ENCODE results near the gene MRPL40.

MRPL40 gene

DNA sequence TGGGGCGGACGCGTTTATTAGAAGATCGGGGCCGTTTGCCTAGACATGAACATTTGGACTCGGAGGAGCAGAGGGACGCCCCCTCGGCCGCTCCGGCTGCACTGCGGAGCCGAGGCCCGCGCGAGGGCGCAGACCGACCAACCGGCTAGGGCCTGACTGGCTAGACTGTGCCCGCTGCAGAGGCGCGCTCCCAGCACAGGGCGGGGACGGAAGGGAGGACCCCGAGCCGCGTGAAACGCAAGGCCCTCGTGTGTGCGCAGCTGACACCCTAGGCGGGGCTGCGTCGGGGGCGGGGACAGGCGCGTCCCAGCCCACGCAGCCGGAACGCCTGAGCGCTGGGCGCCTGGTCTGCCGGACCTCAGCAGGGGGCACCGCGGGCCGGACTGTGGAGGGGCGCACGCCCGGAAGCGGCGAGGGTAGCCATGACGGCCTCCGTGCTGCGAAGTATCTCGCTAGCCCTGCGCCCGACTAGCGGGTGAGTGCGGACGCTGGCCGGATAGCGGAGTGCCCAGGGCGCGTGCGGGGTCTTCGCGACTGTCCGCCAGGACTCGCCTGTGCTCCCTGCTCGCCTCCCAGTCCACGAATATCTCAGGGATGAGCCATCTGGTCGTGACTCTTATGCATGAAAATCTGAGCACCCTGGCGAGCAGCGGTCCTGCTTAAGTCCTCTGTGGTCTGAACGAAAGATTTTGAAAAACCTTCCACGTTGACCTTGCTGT lies at the start of gene MRPL40:
Gene MRPL40 (plus strand): TSS at position 413 of the 719 bp plus-strand sequence. CDS start 10 bp downstream, at position 423.
- DNase-seq, result peak; percentile 76

DNA sequence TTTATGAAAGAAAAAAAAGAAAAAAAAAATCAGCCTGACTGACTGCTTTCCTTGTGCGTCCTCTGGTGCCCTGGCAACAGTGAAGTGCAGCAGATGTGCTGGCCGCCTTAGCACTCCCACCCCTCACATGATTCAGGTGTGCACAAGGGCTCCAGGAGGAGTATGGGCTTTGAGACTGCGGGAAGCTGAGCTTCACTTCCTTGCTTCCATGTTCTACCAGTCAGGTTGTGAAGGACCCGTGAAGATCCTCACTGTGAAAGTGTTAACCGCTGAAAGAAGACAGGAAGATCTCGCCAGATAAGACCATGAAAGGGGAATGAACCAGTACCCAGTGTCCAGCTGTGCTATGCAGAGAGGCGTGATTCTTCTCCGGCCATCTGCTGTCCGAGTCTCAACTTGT lies 49.1 kb upstream of the MRPL40 start:
- DNase-seq, result no peak

DNA sequence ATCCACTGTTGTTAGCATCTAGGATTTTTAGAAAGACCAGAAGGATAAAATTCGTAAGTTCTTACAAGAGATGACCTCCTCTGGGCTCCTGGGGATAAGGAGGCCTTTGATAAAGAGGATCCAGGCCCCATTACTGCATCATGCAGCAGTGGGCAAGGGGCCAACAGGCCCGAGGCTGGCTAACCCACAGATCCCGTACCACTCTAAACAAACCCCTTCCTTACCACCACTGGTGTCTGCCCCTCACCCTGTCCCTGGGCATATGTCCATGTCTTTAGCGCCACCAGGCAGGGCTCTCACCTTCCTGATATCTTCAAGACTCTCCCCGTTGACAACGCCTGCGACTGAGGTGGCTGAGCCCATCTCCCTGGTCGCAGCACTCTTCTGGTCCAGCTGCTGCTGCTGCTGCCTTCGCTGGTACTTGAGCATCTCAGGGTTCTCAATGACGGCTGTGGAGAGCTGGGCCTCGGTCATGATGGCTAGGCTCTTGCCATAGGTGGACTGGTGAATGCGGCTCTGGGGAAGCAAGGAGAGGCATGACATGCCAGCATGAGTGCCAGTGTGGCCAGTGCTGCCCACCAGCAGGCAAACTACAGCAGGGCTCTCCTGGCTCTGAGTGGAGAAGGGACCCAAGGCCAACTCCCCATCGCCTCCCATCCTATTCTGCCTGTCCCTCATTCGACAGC lies 47.0 kb upstream of the MRPL40 start:
- no peak for DNase-seq

DNA sequence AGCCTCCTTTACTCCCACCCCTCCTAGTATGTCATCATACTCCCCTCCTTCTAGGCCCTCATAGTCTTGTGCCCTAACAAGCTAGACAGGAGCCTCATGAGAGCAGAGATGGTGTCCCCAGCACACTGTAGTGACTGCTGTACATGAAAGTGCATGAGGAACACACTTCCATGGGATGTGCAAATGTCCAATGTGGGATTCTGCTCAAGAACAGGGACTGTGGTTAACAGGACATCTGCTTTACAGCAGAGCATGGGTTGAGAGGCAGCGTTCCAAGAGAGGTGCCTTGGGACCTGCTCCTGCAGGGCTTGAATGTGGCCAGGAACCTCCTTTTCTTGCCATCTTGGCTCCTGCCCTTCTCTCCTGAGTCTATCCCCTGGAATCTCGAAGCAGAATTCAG lies 46.1 kb upstream of the MRPL40 start:
- DNase-seq, result no peak

DNA sequence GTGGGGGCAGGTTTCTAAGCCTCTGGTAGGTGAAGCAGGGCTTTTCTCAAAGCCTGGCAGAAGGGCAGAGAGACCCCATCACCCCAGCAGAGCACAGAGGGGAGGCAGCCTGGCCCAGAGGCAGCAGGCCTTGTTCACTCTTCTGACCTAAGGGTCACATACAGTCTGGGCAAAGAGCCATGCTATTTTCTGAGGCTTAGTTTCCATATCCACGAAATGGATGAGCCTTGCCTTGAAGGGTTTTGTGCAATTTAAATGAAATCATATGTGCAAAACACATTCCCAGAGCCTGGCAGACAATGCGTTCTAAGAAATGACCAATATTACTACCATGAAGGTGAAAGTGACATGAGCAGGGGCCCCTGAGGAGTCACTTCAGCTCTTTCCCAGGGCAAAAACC lies 45.3 kb upstream of the MRPL40 start:
- DNase-seq, result no peak

DNA sequence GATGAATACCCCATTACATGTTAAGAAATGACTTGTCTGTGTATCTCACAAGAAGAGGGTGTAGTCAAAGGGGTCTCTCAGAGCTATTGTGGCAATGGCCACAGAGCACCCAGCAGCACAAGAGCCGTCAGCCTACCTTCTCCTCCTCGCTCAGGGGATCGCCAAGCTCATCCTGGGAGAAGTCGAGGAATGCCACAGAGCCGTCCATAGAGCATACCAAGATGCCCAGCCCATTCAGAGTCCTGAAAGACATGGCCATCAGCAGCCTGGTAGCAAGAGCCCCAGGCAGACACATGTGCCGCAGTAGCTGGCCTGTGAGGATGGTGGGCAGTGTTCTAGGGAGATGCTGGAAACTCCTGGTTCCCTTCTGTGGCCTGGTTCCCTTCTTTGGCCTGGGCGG lies 44.8 kb upstream of the MRPL40 start:
- DNase-seq, result no peak

DNA sequence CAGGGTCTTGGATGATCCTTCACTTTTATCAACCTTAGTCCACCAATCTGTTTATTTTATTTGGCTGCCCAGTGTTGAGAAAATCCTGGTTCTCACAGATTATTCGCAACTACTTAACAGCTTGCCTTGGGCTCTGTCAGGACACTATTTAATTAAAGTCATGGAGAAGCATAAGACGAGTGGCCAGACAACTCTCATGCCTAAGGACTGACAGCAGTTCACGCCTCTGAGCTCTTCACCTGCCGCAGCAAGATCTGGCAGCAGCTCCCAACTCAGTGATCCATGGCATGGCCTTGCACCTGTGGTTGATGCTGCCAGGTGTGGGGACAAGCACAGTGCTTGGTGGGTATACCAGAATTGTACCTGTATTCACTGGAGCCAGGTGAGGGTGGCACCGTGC lies 38.6 kb upstream of the MRPL40 start:
- DNase-seq, result no peak

DNA sequence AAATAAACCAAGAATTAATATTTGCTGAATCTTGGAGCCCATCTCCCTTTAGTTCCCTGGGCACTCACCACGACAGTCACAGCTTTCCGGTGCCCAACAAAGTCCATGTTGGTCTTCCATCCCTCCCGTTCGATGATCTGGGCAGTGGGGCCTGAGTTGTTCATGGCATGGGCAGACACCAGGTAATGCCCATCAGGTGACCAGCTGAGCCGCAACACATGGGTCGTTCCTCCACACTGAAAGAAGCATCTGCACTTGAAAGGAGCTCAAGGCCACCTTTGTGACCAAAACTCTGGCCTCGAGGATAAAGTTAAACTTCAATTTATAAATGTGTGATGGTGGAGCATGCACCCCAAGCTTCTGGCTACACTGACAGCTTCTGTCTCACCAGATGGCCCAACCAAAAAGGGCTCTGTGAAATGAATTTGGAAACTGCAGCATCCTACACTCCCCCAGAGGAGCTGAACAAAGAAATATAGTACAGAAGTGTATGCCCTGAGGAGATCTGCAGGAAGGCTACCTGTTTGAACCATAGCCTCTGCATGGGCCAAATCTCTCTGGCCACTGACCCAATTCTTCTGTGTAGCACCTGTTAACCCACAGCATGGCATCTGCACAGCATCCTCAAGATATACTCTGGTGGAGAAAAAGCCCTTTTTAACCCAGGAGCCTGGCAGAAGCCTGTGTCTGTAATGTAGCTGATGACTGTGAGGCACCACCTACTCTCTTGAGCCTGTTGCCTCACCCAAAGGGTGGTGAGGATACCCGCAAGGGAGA lies 37.9 kb upstream of the MRPL40 start:
- DNase-seq, result no peak

DNA sequence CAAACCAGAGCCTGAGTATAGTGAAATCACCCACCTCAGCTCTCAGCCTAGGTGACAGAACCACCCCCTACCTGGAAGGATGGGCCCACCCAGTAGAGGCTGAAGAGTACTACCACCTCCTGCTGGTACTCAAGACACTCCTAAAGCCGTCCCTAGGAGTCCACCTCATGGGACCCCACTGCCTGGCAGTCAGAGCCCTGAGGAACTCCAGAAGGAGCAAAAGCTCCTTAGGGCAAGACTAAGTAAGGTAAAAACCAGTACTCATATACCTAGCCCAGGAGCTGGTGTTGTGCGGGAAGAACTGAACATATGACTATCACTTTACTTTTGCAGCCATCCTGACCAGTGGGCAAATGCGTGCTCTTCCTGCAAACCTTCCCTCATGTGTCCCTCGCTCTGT lies 37.1 kb upstream of the MRPL40 start:
- no peak for DNase-seq

DNA sequence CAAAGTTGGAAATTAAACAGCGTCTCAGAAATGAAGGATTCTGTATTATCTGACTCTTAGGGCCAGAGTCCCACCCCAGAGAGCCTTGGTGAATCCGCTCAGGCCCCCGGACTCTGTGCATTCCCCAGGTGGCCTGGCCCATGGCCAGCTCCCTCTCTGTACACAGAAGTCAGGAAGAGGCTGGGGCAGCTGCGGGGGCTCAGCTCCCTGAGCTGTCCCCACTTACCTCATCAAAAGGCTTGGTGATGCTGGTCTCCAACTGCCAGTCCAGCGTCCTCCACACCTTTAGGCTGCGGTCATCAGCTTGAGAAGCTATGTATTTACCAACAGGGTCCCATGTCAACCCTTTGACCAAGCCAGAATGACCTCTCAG lies 35.8 kb upstream of the MRPL40 start:
- DNase-seq, result no peak

DNA sequence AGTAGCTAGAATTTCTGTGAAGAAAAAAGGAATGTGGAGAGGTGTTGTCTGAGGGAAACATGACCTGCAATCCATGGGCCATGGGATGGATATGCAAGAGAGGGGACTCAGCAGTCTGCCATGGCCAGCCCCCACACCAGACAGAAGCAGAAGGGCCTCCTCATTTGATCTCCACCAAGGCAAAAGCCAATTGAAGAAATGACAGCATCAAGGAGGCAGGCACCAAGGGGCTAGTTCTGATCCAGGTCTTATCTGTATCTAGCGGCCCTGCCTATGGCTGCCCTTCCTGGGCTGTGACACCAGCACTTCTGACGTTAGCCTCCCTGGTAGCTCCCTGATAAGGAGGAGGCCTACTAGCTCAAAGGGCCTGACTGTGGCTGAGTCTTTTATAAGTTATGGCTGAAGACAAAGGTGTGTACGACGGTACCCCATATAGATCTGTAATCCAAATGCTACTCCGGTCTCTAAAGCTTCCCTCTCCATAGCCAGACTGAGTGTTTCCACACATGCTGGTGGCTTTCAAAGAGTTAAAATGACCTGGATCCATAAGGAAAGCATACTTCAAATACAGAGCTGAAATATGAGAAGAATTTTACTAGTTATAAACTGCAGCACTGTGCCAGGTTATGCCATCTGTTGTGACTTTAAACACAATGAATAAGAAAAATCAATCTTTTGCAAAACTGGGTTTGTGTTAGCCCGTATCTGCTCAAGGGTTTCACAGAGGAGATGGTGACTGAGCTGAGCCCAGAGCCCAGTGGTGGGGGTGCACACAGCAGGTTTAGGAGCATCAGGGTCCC lies 35.2 kb upstream of the MRPL40 start:
- DNase-seq, result no peak

DNA sequence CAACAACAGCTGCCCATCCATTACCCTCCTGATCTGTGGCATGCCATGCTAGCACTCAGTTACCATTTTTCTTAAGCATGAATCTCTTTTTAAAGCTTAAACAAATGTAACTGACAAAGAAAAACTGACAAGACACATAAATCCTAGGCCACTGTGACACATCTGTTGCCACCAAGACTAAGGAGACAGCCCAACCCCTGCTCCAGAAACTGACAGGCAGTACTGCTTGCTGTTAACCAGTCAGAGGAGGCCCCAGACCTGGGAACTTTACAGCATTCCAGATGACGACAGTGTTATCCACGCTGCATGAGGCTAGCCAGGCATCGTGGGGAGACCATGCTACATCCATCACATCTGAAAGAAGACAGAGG lies 34.6 kb upstream of the MRPL40 start:
- no peak for DNase-seq

DNA sequence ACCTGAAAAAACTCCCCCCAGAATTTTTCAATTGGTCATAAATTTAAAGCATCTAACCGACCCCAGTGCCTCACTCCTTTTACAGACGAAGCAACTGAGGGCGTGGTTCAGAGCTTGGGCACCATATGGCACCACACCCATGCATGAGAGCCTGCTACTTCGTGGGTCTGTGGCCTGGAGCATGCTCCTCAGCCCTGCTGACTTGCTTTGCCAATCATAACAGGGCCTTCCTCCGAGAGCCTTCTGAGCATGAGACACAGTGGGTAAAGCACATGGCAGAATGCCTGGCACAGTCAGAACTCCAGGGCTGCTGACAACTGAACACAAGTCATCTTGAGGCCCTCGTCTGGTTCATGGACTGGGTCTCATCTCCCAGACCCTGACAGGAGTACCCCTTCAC lies 34.1 kb upstream of the MRPL40 start:
- DNase-seq, result no peak

DNA sequence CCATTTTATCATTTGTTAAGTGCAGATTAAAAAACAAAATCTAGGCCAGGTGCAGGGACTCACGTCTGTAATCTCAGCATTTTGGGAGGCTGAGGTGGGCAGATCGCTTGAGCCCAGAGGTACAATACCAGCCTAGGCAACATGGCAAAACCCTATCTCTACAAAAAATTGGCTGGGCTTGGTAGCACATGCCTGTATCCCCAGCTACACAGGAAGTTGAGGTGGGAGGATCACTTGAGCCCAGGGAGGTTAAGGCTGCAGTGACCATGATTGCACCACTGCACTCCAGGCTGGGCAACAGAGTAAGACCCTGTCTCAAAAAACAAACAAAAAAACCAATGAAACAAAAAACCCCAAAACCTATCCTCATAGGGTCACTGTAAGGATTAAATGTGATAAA lies 33.7 kb upstream of the MRPL40 start:
- DNase-seq, result no peak

DNA sequence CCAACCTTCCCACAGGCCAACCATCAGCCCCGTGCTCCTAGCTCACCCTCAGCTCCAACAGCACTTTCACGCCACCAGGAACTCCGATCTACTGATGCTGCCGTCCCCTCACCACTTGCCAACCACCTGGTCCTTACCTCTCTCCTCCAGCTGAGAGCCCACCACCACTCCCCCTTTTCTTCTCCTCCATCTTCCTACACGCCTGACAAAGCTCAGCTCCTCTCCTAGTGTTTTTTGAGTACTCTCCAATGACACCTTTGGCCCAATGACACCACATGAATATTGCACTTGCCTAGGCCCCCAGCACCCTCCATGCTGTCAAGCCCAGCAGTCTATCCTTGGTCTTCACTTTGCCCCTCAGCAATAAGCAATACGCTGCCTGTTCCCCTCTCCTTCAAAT lies 31.5 kb upstream of the MRPL40 start:
- no peak for DNase-seq

DNA sequence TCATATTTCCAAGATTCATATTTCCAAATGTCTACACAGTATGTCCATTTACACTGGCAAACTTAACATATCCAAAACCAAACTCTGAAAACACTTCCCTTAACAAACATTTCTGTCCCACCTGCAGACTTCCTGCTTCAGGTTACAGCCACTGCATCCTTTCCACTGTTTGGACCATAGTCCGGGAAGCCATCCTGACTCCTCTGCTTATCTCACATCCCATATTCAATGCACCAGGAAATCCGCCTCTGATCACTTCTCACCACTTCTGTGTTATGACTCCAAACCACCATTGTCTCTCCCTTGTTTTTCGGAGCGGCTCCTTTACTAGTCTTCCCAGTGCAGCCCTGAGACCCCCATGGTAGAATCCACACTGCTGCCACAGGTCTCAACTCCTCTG lies 30.9 kb upstream of the MRPL40 start:
- no peak for DNase-seq

DNA sequence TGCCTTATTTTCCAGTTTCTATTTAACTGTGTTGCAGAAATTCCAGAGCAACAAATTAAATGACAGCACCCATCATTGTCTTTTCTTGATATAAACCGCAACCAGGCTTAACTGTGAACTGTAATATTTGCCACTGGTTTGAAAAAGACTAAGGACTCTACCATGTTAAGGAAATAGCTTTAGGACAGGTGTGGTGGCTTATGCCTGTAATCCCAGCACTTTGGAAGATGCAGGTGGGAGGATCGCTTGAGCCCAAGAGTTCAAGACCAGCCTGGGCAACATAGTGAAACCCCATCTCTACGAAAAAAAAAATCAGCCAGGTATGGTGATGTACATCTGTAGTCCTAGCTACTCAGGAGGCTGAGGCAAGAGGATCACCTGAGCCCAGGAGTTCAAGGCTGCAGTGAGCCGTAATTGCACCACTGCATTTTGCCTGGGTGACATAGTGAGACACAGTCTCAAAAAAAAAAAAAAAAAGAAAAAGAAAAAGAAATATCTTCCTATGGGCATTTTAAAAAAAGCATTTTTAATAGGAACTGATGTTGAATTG lies 29.6 kb upstream of the MRPL40 start:
- no peak for DNase-seq

DNA sequence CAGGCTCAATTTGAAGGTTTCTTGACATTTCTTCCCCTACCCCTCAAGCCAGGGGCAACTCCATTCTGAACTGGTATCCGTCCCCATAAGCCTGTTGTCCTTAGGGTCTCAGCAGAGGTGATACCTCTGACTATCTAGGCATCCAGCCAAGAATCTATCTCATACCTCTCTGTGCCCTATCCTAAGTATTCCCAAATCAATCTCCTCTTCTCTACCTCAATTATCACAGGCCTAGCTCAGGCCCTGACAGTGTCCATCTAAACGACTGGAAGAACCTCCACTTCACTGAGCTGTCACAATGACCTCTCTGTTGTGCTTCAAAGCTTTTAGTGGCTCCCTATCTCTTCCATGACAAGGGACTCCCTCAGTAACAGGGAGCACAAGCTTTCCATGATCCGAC lies 27.7 kb upstream of the MRPL40 start:
- no peak for DNase-seq

DNA sequence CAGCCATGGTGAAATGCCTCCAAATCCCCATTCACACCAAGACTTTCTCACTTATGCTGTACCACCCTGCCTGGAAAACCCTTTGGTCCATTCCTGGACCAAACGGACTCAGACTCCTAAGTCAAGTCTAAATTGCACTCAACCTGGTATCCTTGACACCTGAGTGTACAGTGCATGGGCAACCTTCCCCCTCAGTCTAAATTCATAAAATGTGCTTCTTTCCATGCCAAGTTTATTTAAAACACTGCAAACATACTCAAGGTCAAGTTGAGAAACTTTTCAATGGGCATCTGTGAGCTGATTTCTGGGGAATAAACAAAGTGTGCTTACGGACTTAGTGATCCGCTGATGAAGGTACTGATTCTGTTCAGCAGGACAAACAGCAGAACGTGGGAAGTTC lies 27.2 kb upstream of the MRPL40 start:
- no peak for DNase-seq

DNA sequence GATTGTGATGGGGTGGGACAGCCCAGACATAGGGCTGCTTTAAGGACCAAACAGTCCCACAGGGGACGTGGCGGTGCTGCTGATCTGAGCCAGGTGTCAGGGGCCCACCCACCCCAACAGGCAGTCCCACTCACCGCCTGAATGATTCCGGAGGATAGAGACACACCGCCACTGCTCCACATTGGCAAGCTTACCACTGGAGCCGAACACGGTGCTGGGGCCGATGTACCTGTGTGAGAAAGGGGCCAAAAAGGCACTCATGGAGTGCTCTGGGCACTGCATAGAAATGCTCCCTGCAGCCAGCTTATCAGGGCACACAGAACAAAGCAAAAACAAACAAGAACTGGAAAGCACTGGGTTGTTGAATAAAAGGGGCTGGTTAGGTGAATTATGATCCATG lies 26.7 kb upstream of the MRPL40 start:
- no peak for DNase-seq

DNA sequence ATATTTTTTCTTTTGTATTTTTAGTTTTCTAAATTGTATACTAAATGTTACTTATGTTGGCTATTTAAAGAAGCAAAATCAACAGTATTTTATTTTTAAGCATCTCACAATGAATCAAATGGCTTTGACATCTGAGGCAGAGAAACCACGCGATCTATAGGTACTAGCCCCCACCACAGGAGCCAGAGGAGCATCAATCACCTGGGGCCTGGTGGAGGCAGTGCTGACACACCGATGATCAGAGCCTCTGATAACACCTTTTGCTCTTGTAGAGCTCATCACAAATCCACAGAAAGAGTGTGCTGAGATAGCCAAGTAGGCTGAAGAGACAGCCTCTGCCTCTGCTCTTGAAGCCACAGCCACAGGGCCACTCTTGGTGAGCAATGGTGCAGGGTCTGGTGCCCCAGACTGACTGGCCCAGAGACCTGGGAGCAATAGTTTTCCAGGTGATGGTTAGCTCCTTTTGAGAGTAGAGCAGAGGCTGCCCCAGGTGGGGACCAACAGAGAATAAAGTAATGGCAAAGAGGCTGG lies 26.0 kb upstream of the MRPL40 start:
- DNase-seq, result no peak

DNA sequence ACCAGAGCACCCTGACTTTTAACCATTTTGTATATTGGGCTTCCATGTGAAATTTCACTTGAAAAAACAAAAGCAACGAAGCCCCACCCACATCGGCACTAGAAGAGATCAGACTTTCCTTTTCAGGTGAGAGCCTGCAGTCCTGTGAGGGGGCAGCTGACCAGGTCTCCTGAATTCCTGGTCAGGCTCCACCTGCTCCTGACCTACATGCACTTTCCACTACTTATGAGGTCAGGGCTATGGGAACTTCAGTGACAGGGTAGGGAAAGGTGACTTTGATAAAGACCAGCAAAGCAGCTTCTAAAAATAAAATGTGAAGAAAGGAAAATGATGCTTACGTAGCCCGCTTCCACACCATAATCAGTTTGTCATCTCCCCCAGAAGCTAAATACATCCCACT lies 25.5 kb upstream of the MRPL40 start:
- DNase-seq, result no peak
